ENCODE measurements around the gene COG5.

- TF ChIP-seq ZNF558 (tag by site-specific recombination; IDR thresholded peaks at IDR 0.05) (no peak), SP7 (tag by site-specific recombination; IDR thresholded peaks at IDR 0.05) (no peak), ZNF341 (tag by site-specific recombination; IDR thresholded peaks at IDR 0.05; ENCODE audit: low read depth) (no peak)
These were observed 219.4 kb downstream of the COG5 start for GRCh38 chr7:107344286-107344685.

All from HEK293 (cell line).